Panc1 (cell line): Measurements from ENCODE around the gene HOMER2. TPM values are rescaled to one million over a fixed set of nuclear protein-coding genes. Genes with fewer than 3 reads are reported as not detected.

Source experiments
- ATAC-seq: fragments of 200-7000 bp; cut with Tn5 transposase; 2 replicates; pipeline ENCODE4 v1.9.1; 2020; ENCODE audit warnings: mild to moderate bottlenecking, moderate library complexity
- BruUV-seq: library from RNA; stranded (reverse); fragments of 400-500 nt; replicated peaks from 2 replicates; lab custom pipeline; 2021; lab: Mats Ljungman, UMichigan
- CTCF ChIA-PET: fragments of 300-600 bp; sonication (Branson Sonifier 250); formaldehyde crosslinking; loops from one replicate; lab custom pipeline; 2022; ENCODE audit warnings: antibody characterized with exemption; lab: Charles Lee
- POLR2A ChIA-PET: fragments of 300-600 bp; sonication (Branson Sonifier 250); formaldehyde crosslinking; loops from one replicate; lab custom pipeline; 2022; ENCODE audit warnings: antibody characterized with exemption; lab: Charles Lee
- DNase-seq: peaks from one replicate; pipeline ENCODE4 v3.0.0-alpha.2; 2010; ENCODE audit warnings: low read depth, low spot score
- H3K27ac ChIP-seq: 2 replicates; pipeline ENCODE4 v1.5.1; 2011; ENCODE audit warnings: mild to moderate bottlenecking, low read length, inconsistent platforms
- H3K27me3 ChIP-seq: fragments of 200-500 bp; sonication (Bioruptor generic); 2 replicates; pipeline ENCODE4 v1.6.0; 2014; ENCODE audit warnings: low read length, inconsistent platforms; ENCODE audit not compliant: control insufficient read depth, insufficient read depth
- H3K36me3 ChIP-seq: fragments of 200-500 bp; sonication (Bioruptor generic); 2 replicates; pipeline ENCODE4 v1.5.1; 2014; ENCODE audit warnings: inconsistent platforms, mild to moderate bottlenecking, low read length, moderate library complexity; ENCODE audit not compliant: control insufficient read depth, insufficient read depth
- H3K4me1 ChIP-seq: 2 replicates; pipeline ENCODE4 v1.5.1; 2011; ENCODE audit warnings: inconsistent platforms, mild to moderate bottlenecking, low read length, moderate library complexity; ENCODE audit not compliant: control insufficient read depth, insufficient read depth
- H3K4me3 ChIP-seq, 2 experiments: 2 replicates each; pipeline ENCODE4 v1.5.1; 2011 to 2012; ENCODE audit warnings: low read depth in 2 of 2, low read length in 2 of 2, mild to moderate bottlenecking in 2 of 2, inconsistent platforms in 1 of 2, moderate library complexity in 1 of 2
- H3K9me3 ChIP-seq: fragments of 200-500 bp; sonication (Bioruptor generic); 2 replicates; pipeline ENCODE4 v1.5.1; 2014; ENCODE audit warnings: low read depth, mild to moderate bottlenecking, inconsistent platforms, low read length, moderate library complexity; ENCODE audit not compliant: control insufficient read depth, insufficient read depth
- CTCF ChIP-seq: fragments of 450-650 bp; IDR thresholded peaks from 2 replicates; pipeline ENCODE4 v1.5.1; 2017; ENCODE audit warnings: mild to moderate bottlenecking
- POLR2AphosphoS5 ChIP-seq: IDR thresholded peaks from 2 replicates; pipeline ENCODE4 v1.6.1; 2012; ENCODE audit warnings: mild to moderate bottlenecking, low read depth, low read length, moderate library complexity
- SIN3A ChIP-seq: IDR thresholded peaks from 2 replicates; pipeline ENCODE4 v1.6.1; 2012; ENCODE audit warnings: low read depth, mild to moderate bottlenecking, low read length, moderate library complexity, borderline replicate concordance; ENCODE audit not compliant: insufficient read depth
- TCF7L2 ChIP-seq: IDR thresholded peaks from 2 replicates; pipeline ENCODE4 v1.6.1; 2011; ENCODE audit warnings: mild to moderate bottlenecking, low read depth, low read length, inconsistent platforms
- in situ Hi-C: cut with HindIII; loops from 2 replicates; pipeline ENCODE4 v1.10.0; 2016; ENCODE audit warnings: low sequenced_read_pairs, low pct_unique_long_range_greater_than_20kb
- intact Hi-C: fragments of 100-400 bp; cut with micrococcal nuclease; formaldehyde crosslinking; loops from one replicate; pipeline ENCODE4 v1.10.0; 2022; ENCODE audit not compliant: unreplicated experiment
- total RNA-seq: library from RNA; stranded (reverse); gene quantifications from one replicate; pipeline ENCODE4 v1.2.1, GENCODE V29; 2021; ENCODE audit not compliant: unreplicated experiment
- TF ChIP-seq, protein P1 (sequence below), 2 experiments: IDR thresholded peaks; 2 replicates each; pipeline ENCODE4 v1.6.1; 2011 to 2012; ENCODE audit warnings: low read depth in 2 of 2, control low read depth in 1 of 2, low read length in 1 of 2, mild to moderate bottlenecking in 1 of 2, moderate library complexity in 1 of 2; ENCODE audit not compliant: insufficient read depth in 1 of 2

The HOMER2 gene
- total RNA-seq, 1 experiment from 2014 or later: 35.9 TPM

DNA sequence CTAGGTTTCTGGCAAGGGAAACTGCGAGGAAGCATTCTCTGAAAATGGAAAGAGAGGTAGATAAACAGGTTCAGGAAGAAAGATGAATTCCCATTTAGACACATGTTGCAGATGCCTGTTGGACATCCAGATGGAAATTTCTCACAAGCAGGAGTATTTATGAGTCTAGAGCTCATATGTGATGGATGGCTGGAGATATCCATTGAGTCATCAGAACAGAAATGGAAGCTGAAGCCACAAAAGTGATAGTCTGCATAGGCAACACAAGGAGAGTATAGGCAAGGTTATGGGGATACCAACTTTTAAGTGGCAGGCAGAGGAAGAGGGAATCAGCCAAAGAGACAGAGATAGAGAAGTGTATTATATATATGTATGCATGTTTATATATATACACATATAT, 27.2 kb upstream of the HOMER2 start:
- Histone ChIP-seq H3K9me3 (no peaks in the 10 kb centered on the region), H3K36me3 (no peaks in the 10 kb centered on the region), H3K4me3 (no peak overlapping the region), H3K27ac (no peak overlapping the region), H3K27me3 (no peaks in the 10 kb centered on the region), H3K4me1 (no peaks in the 10 kb centered on the region)
- ChIA-PET CTCF (no interaction called here), POLR2A (no interaction called here)
- DNase-seq: no peak
- intact Hi-C loops (no loop called here), in situ Hi-C loops (no loop called here)
- TF ChIP-seq SIN3A (no peak), CTCF (no peak), POLR2AphosphoS5 (no peak), TCF7L2 (no peak)
- TF ChIP-seq, protein P1, sequence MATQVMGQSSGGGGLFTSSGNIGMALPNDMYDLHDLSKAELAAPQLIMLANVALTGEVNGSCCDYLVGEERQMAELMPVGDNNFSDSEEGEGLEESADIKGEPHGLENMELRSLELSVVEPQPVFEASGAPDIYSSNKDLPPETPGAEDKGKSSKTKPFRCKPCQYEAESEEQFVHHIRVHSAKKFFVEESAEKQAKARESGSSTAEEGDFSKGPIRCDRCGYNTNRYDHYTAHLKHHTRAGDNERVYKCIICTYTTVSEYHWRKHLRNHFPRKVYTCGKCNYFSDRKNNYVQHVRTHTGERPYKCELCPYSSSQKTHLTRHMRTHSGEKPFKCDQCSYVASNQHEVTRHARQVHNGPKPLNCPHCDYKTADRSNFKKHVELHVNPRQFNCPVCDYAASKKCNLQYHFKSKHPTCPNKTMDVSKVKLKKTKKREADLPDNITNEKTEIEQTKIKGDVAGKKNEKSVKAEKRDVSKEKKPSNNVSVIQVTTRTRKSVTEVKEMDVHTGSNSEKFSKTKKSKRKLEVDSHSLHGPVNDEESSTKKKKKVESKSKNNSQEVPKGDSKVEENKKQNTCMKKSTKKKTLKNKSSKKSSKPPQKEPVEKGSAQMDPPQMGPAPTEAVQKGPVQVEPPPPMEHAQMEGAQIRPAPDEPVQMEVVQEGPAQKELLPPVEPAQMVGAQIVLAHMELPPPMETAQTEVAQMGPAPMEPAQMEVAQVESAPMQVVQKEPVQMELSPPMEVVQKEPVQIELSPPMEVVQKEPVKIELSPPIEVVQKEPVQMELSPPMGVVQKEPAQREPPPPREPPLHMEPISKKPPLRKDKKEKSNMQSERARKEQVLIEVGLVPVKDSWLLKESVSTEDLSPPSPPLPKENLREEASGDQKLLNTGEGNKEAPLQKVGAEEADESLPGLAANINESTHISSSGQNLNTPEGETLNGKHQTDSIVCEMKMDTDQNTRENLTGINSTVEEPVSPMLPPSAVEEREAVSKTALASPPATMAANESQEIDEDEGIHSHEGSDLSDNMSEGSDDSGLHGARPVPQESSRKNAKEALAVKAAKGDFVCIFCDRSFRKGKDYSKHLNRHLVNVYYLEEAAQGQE (IDR thresholded peaks at IDR 0.05; ENCODE audit: insufficient read depth in 1 of 2, low read depth in 2 of 2, low read length in 1 of 2): no peak
- no peak for ATAC-seq
- BruUV-seq: no TSS peak

DNA sequence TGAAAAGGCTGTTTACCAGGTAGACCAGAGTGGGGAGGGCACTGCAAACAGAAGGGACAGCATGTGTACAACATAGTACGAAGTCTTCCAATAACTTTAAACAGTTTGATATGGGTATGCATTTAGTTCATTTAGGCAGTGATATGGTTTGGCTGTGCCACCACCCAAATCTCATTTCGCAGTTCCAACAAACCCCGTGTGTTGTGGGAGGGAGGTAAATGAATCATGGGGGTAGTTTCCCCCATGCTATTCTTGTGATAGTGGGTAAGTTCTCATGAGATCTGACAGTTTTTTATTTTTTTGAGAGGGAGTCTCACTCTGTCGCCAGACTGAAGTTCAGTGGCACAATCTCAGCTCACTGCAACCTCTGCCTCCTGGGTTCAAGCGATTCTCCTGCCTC, 25.9 kb upstream of the HOMER2 start:
- Histone ChIP-seq H3K4me3 (no peak overlapping the region), H3K27ac (no peak overlapping the region), H3K27me3 (no peaks in the 10 kb centered on the region), H3K36me3 (no peaks in the 10 kb centered on the region), H3K4me1 (no peaks in the 10 kb centered on the region), H3K9me3 (no peaks in the 10 kb centered on the region)
- ChIA-PET POLR2A (no interaction called here), CTCF (no interaction called here)
- intact Hi-C loops: no loop called here
- DNase-seq: no peak
- in situ Hi-C loops: no loop called here
- BruUV-seq: no TSS peak
- TF ChIP-seq POLR2AphosphoS5: no peak
- ATAC-seq: no peak

DNA sequence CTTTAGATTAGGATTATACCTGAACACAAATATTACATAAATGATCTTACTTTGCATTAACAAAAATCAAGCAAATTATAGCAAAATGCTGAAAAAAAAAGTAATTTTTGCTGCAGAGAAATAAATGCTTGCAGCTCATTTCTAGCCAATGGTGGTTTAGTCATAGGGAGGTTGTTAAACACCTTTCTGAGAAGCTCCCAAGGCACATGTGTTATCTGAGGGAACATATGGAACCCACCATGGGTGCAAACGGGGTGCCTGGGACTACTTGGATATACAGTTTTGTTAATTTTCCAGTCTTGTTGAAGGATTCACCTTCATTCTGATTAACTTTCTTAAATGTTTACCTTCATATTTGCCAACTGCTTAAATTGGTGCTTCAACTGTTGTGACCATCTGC, 24.6 kb upstream of the HOMER2 start:
- no peaks in the 10 kb centered on the region for H3K36me3 ChIP-seq
- no peaks in the 10 kb centered on the region for H3K9me3 ChIP-seq
- POLR2A ChIA-PET: interaction anchor here (0.6 kb wide), 1 partner anchor 134 kb away, joined by 5 read pairs; no protein-coding TSS in a partner anchor
- TF ChIP-seq, protein P1 (IDR thresholded peaks at IDR 0.05; ENCODE audit: insufficient read depth in 1 of 2, low read depth in 2 of 2, low read length in 1 of 2): no peak
- TF ChIP-seq SIN3A (no peak), CTCF (no peak), POLR2AphosphoS5 (no peak), TCF7L2 (no peak)
- H3K27me3 ChIP-seq: no peaks in the 10 kb centered on the region
- H3K4me1 ChIP-seq: no peaks in the 10 kb centered on the region
- H3K27ac ChIP-seq: no peak overlapping the region
- H3K4me3 ChIP-seq: no peak overlapping the region
- DNase-seq: no peak
- intact Hi-C loops (no loop called here), in situ Hi-C loops (no loop called here)
- no peak for ATAC-seq
- no TSS peak for BruUV-seq
- CTCF ChIA-PET: no interaction called here
